ENCODE measurements around the gene FPR3. TPM values are rescaled to one million over a fixed set of nuclear protein-coding genes. Genes with fewer than 3 reads are reported as not detected.

FPR3 gene
- total and polyA plus RNA-seq, 2 experiments from 2014 or later, result not detected

DNA sequence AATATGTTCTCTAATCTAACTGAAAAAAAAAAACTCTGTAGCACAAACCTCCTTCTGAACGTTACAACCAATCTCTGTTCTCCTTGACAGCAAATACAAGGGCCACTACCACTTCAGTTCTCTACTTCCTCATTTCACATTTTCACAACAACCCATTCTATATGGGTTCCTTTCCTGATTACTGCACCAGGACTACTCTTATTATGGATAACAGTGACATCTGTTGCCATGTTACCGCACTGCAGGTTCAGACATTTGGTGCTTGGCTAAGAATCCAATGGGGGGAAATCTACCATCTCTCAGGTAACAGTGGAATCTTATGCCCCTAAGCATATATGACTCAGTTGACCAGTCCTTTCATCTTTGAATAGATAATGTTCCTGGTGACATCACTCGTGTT lies 11.6 kb upstream of the FPR3 start:
- Histone ChIP-seq H3F3A (replicated peaks; ENCODE audit: low read depth) (no peaks in the 10 kb centered on the region), H3K4me2 (no peak overlapping the region), H3K36me3 (ENCODE audit: insufficient read depth) (no peaks in the 10 kb centered on the region), H4K20me1 (replicated peaks; ENCODE audit: insufficient read depth) (no peaks in the 10 kb centered on the region), H3K27ac (ENCODE audit: low read depth) (no peak overlapping the region), H3K79me2 (replicated peaks; ENCODE audit: insufficient read depth) (no peaks in the 10 kb centered on the region), H2AFZ (no peak overlapping the region), H3K27me3 (ENCODE audit: insufficient read depth) (no peaks in the 10 kb centered on the region; the same call in none of the 2 replicates), H3K9me2 (ENCODE audit: insufficient read depth) (no peaks in the 10 kb centered on the region; the same call in 1 of the 2 replicates), H3K4me1 (ENCODE audit: insufficient read depth) (no peaks in the 10 kb centered on the region), H3K4me3 (no peak overlapping the region)
- Mint-ChIP-seq H3K9me3 (peaks cover 14% of the 10 kb centered on the region; the same call in 2 of the 3 replicates), H3K4me3 (no peak overlapping the region), H3K4me1 (no peaks in the 10 kb centered on the region), H3K27ac (no peak overlapping the region), H3K36me3 (ENCODE audit: low read depth) (no peaks in the 10 kb centered on the region), H3K27me3 (ENCODE audit: insufficient read depth, low read depth, poor library complexity) (no peaks in the 10 kb centered on the region)
- DNase-seq (ENCODE audit: low spot score), result peak; percentile 61
- peak; percentile 57 for ATAC-seq
- TF ChIP-seq ZNF114 (CRISPR knock-in tag; IDR thresholded peaks at IDR 0.05), result no peak
- TF ChIP-seq, protein P1, sequence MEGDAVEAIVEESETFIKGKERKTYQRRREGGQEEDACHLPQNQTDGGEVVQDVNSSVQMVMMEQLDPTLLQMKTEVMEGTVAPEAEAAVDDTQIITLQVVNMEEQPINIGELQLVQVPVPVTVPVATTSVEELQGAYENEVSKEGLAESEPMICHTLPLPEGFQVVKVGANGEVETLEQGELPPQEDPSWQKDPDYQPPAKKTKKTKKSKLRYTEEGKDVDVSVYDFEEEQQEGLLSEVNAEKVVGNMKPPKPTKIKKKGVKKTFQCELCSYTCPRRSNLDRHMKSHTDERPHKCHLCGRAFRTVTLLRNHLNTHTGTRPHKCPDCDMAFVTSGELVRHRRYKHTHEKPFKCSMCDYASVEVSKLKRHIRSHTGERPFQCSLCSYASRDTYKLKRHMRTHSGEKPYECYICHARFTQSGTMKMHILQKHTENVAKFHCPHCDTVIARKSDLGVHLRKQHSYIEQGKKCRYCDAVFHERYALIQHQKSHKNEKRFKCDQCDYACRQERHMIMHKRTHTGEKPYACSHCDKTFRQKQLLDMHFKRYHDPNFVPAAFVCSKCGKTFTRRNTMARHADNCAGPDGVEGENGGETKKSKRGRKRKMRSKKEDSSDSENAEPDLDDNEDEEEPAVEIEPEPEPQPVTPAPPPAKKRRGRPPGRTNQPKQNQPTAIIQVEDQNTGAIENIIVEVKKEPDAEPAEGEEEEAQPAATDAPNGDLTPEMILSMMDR (conservative IDR thresholded peaks at IDR 0.05; ENCODE audit: low read depth in 2 of 2), result peak; percentile 60 to 68

DNA sequence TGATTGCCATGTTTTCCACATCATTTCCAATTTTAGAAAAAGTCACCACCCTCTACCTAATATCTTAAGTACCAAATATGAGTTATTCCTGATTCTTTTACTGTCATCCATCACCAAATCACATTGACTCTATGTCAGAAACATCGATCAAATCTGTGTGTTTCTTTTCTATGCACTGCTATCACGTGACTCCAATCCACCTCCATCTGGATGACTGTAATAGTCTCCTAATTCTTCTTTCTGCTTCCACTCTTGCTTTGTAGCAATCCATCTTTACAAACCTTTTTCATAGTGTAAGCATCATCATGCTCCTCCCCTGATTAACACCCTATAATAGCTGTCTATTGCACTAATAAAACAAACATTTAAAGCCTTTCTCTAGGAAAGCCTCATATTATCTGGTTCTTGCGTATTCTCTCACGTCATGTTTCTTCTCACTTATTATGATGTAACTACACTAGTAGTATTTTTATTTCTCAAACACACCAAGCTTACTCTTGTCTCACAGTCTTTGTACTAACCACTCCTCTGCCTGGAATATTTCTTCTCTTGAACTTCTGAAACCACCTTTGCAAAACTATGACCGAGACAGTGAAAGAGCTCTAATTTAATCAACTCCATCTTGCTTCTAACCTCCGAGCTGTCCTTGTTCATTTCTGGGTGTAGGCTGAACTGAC lies 10.7 kb upstream of the FPR3 start:
- no peak overlapping the region for H3K4me3 ChIP-seq
- Mint-ChIP-seq H3K36me3 (ENCODE audit: low read depth) (no peaks in the 10 kb centered on the region), H3K4me1 (no peaks in the 10 kb centered on the region), H3K27me3 (ENCODE audit: insufficient read depth, low read depth, poor library complexity) (no peaks in the 10 kb centered on the region), H3K9me3 (peaks cover 18% of the 10 kb centered on the region; the same call in 2 of the 3 replicates), H3K27ac (no peak overlapping the region), H3K4me3 (no peak overlapping the region)
- H3K36me3 ChIP-seq (ENCODE audit: insufficient read depth), result no peaks in the 10 kb centered on the region
- H3K4me1 ChIP-seq (ENCODE audit: insufficient read depth), result no peaks in the 10 kb centered on the region
- no peak overlapping the region for H2AFZ ChIP-seq
- H3K27ac ChIP-seq (ENCODE audit: low read depth), result no peak overlapping the region
- no peaks in the 10 kb centered on the region for H4K20me1 ChIP-seq (replicated peaks; ENCODE audit: insufficient read depth)
- H3K4me2 ChIP-seq, result no peak overlapping the region
- H3K9me2 ChIP-seq (ENCODE audit: insufficient read depth), result no peaks in the 10 kb centered on the region; the same call in 1 of the 2 replicates
- ATAC-seq (no peak), DNase-seq (ENCODE audit: low spot score) (no peak)
- H3F3A ChIP-seq (replicated peaks; ENCODE audit: low read depth), result no peaks in the 10 kb centered on the region
- H3K27me3 ChIP-seq (ENCODE audit: insufficient read depth), result no peaks in the 10 kb centered on the region; the same call in none of the 2 replicates
- no peaks in the 10 kb centered on the region for H3K79me2 ChIP-seq (replicated peaks; ENCODE audit: insufficient read depth)
- no peak for TF ChIP-seq CREB1 (CRISPR knock-in tag; IDR thresholded peaks at IDR 0.05; ENCODE audit: low read depth)
- TF ChIP-seq, protein P2, sequence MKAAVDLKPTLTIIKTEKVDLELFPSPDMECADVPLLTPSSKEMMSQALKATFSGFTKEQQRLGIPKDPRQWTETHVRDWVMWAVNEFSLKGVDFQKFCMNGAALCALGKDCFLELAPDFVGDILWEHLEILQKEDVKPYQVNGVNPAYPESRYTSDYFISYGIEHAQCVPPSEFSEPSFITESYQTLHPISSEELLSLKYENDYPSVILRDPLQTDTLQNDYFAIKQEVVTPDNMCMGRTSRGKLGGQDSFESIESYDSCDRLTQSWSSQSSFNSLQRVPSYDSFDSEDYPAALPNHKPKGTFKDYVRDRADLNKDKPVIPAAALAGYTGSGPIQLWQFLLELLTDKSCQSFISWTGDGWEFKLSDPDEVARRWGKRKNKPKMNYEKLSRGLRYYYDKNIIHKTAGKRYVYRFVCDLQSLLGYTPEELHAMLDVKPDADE (IDR thresholded peaks at IDR 0.05), result no peak
- TF ChIP-seq ZNF331 (CRISPR knock-in tag; IDR thresholded peaks at IDR 0.05; ENCODE audit: low read depth), result no peak
- TF ChIP-seq JUNB (IDR thresholded peaks at IDR 0.05; ENCODE audit: unreplicated experiment), result no peak
- TF ChIP-seq POLR2AphosphoS5 (IDR thresholded peaks at IDR 0.05; ENCODE audit: low read depth), result no peak
- TF ChIP-seq NANOG (IDR thresholded peaks at IDR 0.05; ENCODE audit: borderline replicate concordance), result no peak
- no peak for TF ChIP-seq EZH2 (IDR thresholded peaks at IDR 0.05; ENCODE audit: low read depth, unreplicated experiment)
- TF ChIP-seq, protein P1 (conservative IDR thresholded peaks at IDR 0.05; ENCODE audit: low read depth in 2 of 2), result no peak
- TF ChIP-seq EZH2phosphoT487 (IDR thresholded peaks at IDR 0.05; ENCODE audit: unreplicated experiment), result no peak
- no peak for TF ChIP-seq STAT1 (IDR thresholded peaks at IDR 0.05; ENCODE audit: unreplicated experiment)

Measured in GM23338 (cell line).